ENCODE results near the gene SEL1L3. TPM values are rescaled to one million over a fixed set of nuclear protein-coding genes. Genes with fewer than 3 reads are reported as not detected.

The SEL1L3 gene
- total RNA-seq, 1 donor from 2014 or later: 13.3 TPM

DNA sequence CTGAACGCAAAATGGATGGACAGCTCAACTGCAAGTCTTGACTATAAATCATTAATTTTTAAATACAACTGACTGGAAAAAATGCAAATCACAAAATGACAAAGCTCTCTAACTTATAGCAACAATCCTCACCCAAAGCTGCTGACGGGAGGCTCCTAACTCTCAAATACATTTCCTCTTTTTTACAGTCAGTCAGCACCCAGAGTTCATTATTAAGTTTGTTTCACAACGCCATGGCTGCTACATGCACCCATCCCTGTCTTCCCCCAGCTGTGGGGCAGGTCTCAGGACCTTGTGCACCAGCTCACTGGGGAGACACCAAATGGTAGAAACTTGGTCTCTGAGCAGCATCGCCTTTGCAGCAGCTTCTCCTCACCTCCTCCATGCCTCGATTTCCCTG, 109.5 kb downstream of the SEL1L3 start:
- Histone ChIP-seq H3K27me3 (no peaks in the 10 kb centered on the region), H3K4me3 (no peak overlapping the region), H3K4me1 (no peaks in the 10 kb centered on the region), H3K27ac (no peak overlapping the region), H3K36me3 (no peaks in the 10 kb centered on the region), H3K9me3 (no peaks in the 10 kb centered on the region)
- no peak for DNase-seq (ENCODE audit: low spot score in 2 of 2)
- intact Hi-C loops (cut with DNase I): no loop called here
- no peak for TF ChIP-seq CTCF (IDR thresholded peaks at IDR 0.05)

DNA sequence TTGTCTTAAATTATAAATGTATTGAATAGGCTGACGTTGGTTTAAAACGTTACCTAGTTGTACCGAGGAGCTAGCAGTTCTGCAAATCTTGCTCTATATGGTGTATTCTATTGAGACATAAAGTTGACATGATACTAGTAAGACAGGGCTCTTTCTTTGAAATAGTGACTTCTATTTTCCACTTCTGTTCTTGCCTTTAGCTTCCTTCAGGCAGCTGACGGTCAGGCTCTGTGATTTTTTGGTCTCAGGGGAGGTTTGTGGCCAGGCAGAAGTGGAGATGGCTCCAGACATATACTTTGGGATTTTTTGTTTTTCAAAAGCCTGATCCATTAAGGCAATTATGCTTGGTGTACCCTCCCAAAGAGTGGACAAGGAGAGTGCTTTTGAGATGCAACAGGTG, 111.9 kb downstream of the SEL1L3 start:
- H3K4me1 ChIP-seq: no peaks in the 10 kb centered on the region
- DNase-seq (ENCODE audit: low spot score in 2 of 2): no peak
- H3K4me3 ChIP-seq: no peak overlapping the region
- no peaks in the 10 kb centered on the region for H3K36me3 ChIP-seq
- H3K9me3 ChIP-seq: no peaks in the 10 kb centered on the region
- no peak overlapping the region for H3K27ac ChIP-seq
- no peaks in the 10 kb centered on the region for H3K27me3 ChIP-seq
- intact Hi-C loops (cut with DNase I): no loop called here
- no peak for TF ChIP-seq CTCF (IDR thresholded peaks at IDR 0.05)

- TF ChIP-seq CTCF (IDR thresholded peaks at IDR 0.05): no peak
- no peak for DNase-seq (ENCODE audit: low spot score in 2 of 2)
- Histone ChIP-seq H3K4me3 (no peak overlapping the region), H3K36me3 (no peaks in the 10 kb centered on the region), H3K27me3 (no peaks in the 10 kb centered on the region), H3K4me1 (no peaks in the 10 kb centered on the region), H3K9me3 (no peaks in the 10 kb centered on the region), H3K27ac (no peak overlapping the region)
- intact Hi-C loops (cut with DNase I): no loop called here
These were observed 113.5 kb downstream of the SEL1L3 start for GRCh38 chr4:25749150-25749794.

- Histone ChIP-seq H3K27ac (no peak overlapping the region), H3K27me3 (no peaks in the 10 kb centered on the region), H3K36me3 (no peaks in the 10 kb centered on the region), H3K4me3 (no peak overlapping the region), H3K4me1 (no peaks in the 10 kb centered on the region), H3K9me3 (no peaks in the 10 kb centered on the region)
- intact Hi-C loops (cut with DNase I): no loop called here
- no peak for TF ChIP-seq CTCF (IDR thresholded peaks at IDR 0.05)
- no peak for DNase-seq (ENCODE audit: low spot score in 2 of 2)
These were observed 118.8 kb downstream of the SEL1L3 start for GRCh38 chr4:25743971-25744370.

DNA sequence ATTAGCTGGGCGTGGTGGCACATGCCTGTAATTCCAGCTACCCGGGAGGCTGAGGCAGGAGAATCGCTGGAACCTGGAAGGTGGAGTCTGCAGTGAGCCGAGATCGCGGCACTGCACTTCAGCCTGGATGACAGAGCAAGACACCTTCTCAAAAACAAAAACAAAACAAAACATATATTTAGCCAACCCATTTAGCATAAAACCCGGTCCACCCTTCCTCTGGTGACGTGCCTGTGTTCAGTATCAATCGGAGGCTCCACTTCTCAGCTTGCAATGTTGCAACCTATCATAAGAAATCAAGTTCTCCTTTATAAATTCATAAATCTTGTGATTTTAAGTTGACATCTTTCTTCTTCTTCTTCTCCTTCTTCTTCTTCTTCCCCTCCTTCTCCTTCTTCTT, 133.2 kb downstream of the SEL1L3 start:
- no peaks in the 10 kb centered on the region for H3K9me3 ChIP-seq
- no peak overlapping the region for H3K4me3 ChIP-seq
- H3K27me3 ChIP-seq: no peaks in the 10 kb centered on the region
- intact Hi-C loops (cut with DNase I): no loop called here
- H3K27ac ChIP-seq: no peak overlapping the region
- TF ChIP-seq CTCF (IDR thresholded peaks at IDR 0.05): no peak
- DNase-seq (ENCODE audit: low spot score in 2 of 2): no peak
- no peaks in the 10 kb centered on the region for H3K36me3 ChIP-seq
- no peaks in the 10 kb centered on the region for H3K4me1 ChIP-seq

DNA sequence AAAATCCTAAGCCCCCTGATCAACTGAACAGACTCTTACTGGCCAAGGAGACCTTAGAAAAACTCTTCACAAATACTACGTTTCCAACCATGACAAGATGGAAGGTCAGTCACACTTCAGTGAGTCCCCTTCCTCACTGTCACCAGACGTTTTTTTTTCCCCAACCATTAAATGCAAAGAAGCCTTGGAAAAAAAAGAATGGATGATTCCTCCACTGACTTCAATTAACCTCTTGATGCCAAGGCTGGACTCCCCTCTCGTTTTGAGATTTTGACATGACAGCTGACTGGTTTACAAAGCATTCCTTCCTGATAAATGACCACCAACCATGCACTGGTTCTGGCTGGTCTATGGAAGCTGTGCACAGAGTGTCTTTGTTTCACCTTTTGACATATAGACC, 133.9 kb downstream of the SEL1L3 start:
- no peaks in the 10 kb centered on the region for H3K36me3 ChIP-seq
- H3K27ac ChIP-seq: no peak overlapping the region
- H3K9me3 ChIP-seq: no peaks in the 10 kb centered on the region
- no peak for DNase-seq (ENCODE audit: low spot score in 2 of 2)
- H3K27me3 ChIP-seq: no peaks in the 10 kb centered on the region
- H3K4me3 ChIP-seq: no peak overlapping the region
- no peaks in the 10 kb centered on the region for H3K4me1 ChIP-seq
- intact Hi-C loops (cut with DNase I): no loop called here
- no peak for TF ChIP-seq CTCF (IDR thresholded peaks at IDR 0.05)

Data from ascending aorta (tissue), 2 donors.